ENCODE results near the gene TBATA.

DNA sequence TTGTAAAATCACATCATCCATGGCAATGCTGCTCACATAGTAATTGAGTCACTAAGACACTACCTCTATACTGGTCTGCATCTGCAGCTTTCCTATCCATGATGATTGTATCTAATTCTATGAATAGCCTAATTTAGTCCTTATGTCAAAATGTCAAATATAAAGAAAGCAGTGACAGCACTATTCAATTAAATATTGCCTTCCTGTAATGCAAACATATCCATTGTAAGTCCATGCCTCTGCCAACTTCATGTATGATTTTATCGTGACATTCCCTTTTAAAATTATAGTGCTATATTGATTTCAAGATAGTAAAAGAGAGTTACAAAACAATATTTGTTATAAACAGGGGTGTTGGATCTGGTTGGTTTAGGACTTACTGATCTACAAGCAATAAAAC is 25.8 kb upstream of the TBATA start:
- TF ChIP-seq, protein P1, sequence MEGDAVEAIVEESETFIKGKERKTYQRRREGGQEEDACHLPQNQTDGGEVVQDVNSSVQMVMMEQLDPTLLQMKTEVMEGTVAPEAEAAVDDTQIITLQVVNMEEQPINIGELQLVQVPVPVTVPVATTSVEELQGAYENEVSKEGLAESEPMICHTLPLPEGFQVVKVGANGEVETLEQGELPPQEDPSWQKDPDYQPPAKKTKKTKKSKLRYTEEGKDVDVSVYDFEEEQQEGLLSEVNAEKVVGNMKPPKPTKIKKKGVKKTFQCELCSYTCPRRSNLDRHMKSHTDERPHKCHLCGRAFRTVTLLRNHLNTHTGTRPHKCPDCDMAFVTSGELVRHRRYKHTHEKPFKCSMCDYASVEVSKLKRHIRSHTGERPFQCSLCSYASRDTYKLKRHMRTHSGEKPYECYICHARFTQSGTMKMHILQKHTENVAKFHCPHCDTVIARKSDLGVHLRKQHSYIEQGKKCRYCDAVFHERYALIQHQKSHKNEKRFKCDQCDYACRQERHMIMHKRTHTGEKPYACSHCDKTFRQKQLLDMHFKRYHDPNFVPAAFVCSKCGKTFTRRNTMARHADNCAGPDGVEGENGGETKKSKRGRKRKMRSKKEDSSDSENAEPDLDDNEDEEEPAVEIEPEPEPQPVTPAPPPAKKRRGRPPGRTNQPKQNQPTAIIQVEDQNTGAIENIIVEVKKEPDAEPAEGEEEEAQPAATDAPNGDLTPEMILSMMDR (IDR thresholded peaks at IDR 0.05; ENCODE audit: low read depth, low read length, missing input control) = no peak
- no peak for TF ChIP-seq EGR1 (IDR thresholded peaks at IDR 0.05; ENCODE audit: low read depth in 2 of 2)
- TF ChIP-seq RAD21 (IDR thresholded peaks at IDR 0.05) = no peak
- TF ChIP-seq, protein P2, sequence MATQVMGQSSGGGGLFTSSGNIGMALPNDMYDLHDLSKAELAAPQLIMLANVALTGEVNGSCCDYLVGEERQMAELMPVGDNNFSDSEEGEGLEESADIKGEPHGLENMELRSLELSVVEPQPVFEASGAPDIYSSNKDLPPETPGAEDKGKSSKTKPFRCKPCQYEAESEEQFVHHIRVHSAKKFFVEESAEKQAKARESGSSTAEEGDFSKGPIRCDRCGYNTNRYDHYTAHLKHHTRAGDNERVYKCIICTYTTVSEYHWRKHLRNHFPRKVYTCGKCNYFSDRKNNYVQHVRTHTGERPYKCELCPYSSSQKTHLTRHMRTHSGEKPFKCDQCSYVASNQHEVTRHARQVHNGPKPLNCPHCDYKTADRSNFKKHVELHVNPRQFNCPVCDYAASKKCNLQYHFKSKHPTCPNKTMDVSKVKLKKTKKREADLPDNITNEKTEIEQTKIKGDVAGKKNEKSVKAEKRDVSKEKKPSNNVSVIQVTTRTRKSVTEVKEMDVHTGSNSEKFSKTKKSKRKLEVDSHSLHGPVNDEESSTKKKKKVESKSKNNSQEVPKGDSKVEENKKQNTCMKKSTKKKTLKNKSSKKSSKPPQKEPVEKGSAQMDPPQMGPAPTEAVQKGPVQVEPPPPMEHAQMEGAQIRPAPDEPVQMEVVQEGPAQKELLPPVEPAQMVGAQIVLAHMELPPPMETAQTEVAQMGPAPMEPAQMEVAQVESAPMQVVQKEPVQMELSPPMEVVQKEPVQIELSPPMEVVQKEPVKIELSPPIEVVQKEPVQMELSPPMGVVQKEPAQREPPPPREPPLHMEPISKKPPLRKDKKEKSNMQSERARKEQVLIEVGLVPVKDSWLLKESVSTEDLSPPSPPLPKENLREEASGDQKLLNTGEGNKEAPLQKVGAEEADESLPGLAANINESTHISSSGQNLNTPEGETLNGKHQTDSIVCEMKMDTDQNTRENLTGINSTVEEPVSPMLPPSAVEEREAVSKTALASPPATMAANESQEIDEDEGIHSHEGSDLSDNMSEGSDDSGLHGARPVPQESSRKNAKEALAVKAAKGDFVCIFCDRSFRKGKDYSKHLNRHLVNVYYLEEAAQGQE (IDR thresholded peaks at IDR 0.05) = no peak
- TF ChIP-seq SP1 (IDR thresholded peaks at IDR 0.05) = no peak
- TF ChIP-seq, protein P3, sequence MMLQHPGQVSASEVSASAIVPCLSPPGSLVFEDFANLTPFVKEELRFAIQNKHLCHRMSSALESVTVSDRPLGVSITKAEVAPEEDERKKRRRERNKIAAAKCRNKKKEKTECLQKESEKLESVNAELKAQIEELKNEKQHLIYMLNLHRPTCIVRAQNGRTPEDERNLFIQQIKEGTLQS (IDR thresholded peaks at IDR 0.05) = no peak
- TF ChIP-seq TAF1 (conservative IDR thresholded peaks at IDR 0.05) = no peak
- TF ChIP-seq, protein P4, sequence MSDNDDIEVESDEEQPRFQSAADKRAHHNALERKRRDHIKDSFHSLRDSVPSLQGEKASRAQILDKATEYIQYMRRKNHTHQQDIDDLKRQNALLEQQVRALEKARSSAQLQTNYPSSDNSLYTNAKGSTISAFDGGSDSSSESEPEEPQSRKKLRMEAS (IDR thresholded peaks at IDR 0.05) = no peak
- TF ChIP-seq, protein P5, sequence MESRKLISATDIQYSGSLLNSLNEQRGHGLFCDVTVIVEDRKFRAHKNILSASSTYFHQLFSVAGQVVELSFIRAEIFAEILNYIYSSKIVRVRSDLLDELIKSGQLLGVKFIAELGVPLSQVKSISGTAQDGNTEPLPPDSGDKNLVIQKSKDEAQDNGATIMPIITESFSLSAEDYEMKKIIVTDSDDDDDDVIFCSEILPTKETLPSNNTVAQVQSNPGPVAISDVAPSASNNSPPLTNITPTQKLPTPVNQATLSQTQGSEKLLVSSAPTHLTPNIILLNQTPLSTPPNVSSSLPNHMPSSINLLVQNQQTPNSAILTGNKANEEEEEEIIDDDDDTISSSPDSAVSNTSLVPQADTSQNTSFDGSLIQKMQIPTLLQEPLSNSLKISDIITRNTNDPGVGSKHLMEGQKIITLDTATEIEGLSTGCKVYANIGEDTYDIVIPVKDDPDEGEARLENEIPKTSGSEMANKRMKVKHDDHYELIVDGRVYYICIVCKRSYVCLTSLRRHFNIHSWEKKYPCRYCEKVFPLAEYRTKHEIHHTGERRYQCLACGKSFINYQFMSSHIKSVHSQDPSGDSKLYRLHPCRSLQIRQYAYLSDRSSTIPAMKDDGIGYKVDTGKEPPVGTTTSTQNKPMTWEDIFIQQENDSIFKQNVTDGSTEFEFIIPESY (IDR thresholded peaks at IDR 0.05) = no peak
- TF ChIP-seq JUND (IDR thresholded peaks at IDR 0.05) = no peak
- no peak for TF ChIP-seq GABPA (IDR thresholded peaks at IDR 0.05 in 1 of 2, conservative IDR thresholded peaks at IDR 0.05 in 1 of 2)

All from liver (tissue), 3 donors.